ENCODE data around the gene RBM23. TPM values are rescaled to one million over a fixed set of nuclear protein-coding genes. Genes with fewer than 3 reads are reported as not detected.
"Not testable (repeated sequence)": the region's sequence is repeated elsewhere in the genome, so short reads cannot be mapped to it uniquely, and the experiment has no call there.

The RBM23 gene
- total RNA-seq, 4 donors from 2014 or later = 64.5 to 104 (median 93.0) TPM

GRCh38 chr14:22856428-22856827 lies 62.5 kb downstream of the RBM23 start:
- DNase-seq (ENCODE audit: low spot score in 2 of 2) = no peak
- WGBS = 89% methylated on average over 5 of the region's 5 CpGs
- H3K27ac ChIP-seq = no peak overlapping the region

GRCh38 chr14:22854963-22855724 lies 63.8 kb downstream of the RBM23 start:
- H3K27me3 ChIP-seq = no peaks in the 10 kb centered on the region
- 94% methylated on average over 8 of the region's 8 CpGs for WGBS
- H3K9me3 ChIP-seq = no peaks in the 10 kb centered on the region
- no peak for TF ChIP-seq POLR2A (IDR thresholded peaks at IDR 0.05)
- TF ChIP-seq CTCF (IDR thresholded peaks at IDR 0.05) = no peak
- H3K4me3 ChIP-seq = no peak overlapping the region
- no peaks in the 10 kb centered on the region for H3K36me3 ChIP-seq
- DNase-seq (ENCODE audit: low spot score in 2 of 2) = peak in 1 of 2 donors; percentile 39
- H3K27ac ChIP-seq = no peak overlapping the region
- peaks cover 31% of the 10 kb centered on the region for H3K4me1 ChIP-seq

More at GRCh38 chr14:22856428-22856827, 62.5 kb downstream of the RBM23 start:
- Histone ChIP-seq H3K4me3 (no peak overlapping the region), H3K27me3 (no peaks in the 10 kb centered on the region), H3K9me3 (no peaks in the 10 kb centered on the region), H3K36me3 (no peaks in the 10 kb centered on the region), H3K4me1 (peaks cover 18% of the 10 kb centered on the region)
- TF ChIP-seq POLR2A (IDR thresholded peaks at IDR 0.05) (no peak), EP300 (IDR thresholded peaks at IDR 0.05) (no peak), POLR2AphosphoS5 (IDR thresholded peaks at IDR 0.05) (no peak), CTCF (IDR thresholded peaks at IDR 0.05) (no peak)

- peak in 1 of 2 donors; percentile 33 for DNase-seq (ENCODE audit: low spot score in 2 of 2)
- H3K4me1 ChIP-seq = peaks cover 39% of the 10 kb centered on the region
- H3K4me3 ChIP-seq, H3K27ac ChIP-seq, H3K9me3 ChIP-seq, H3K27me3 ChIP-seq, H3K36me3 ChIP-seq: not testable (repeated sequence)
- 96% methylated on average over 11 of the region's 11 CpGs for WGBS
Observed at GRCh38 chr14:22854296-22854695, 64.7 kb downstream of the RBM23 start.

GRCh38 chr14:22852940-22853767 lies 65.8 kb downstream of the RBM23 start:
- no peaks in the 10 kb centered on the region for H3K27me3 ChIP-seq
- no peaks in the 10 kb centered on the region for H3K9me3 ChIP-seq
- peak; percentile 96 to 97 for DNase-seq (ENCODE audit: low spot score in 2 of 2)
- peak overlapping the region; percentile 20 for H3K27ac ChIP-seq
- peak overlapping the region; percentile 47 for H3K4me3 ChIP-seq
- peaks cover 51% of the 10 kb centered on the region for H3K4me1 ChIP-seq
- TF ChIP-seq POLR2AphosphoS5 (IDR thresholded peaks at IDR 0.05) = no peak
- no peak for TF ChIP-seq POLR2A (IDR thresholded peaks at IDR 0.05)
- TF ChIP-seq EP300 (IDR thresholded peaks at IDR 0.05) = no peak
- peak; percentile 90 to 93 for TF ChIP-seq CTCF (IDR thresholded peaks at IDR 0.05)
- WGBS = under 1% methylated on average over 20 of the region's 20 CpGs
- no peaks in the 10 kb centered on the region for H3K36me3 ChIP-seq

- Histone ChIP-seq H3K27ac (no peak overlapping the region), H3K9me3 (no peaks in the 10 kb centered on the region), H3K36me3 (no peaks in the 10 kb centered on the region), H3K4me3 (peak overlapping the region; percentile 47), H3K27me3 (no peaks in the 10 kb centered on the region), H3K4me1 (peaks cover 56% of the 10 kb centered on the region)
- DNase-seq (ENCODE audit: low spot score in 2 of 2) = no peak
- TF ChIP-seq EP300 (IDR thresholded peaks at IDR 0.05) (no peak), CTCF (IDR thresholded peaks at IDR 0.05) (no peak), POLR2AphosphoS5 (IDR thresholded peaks at IDR 0.05) (no peak)
- WGBS = 58% methylated on average over 2 of the region's 2 CpGs
Observed at GRCh38 chr14:22852599-22852939, 66.4 kb downstream of the RBM23 start.

GRCh38 chr14:22852178-22852577 lies 66.8 kb downstream of the RBM23 start:
- WGBS = 73% methylated on average over 12 of the region's 12 CpGs
- H3K36me3 ChIP-seq, H3K27me3 ChIP-seq, H3K4me3 ChIP-seq, H3K9me3 ChIP-seq, H3K27ac ChIP-seq: not testable (repeated sequence)
- peak in 1 of 2 donors; percentile 19 for DNase-seq (ENCODE audit: low spot score in 2 of 2)
- H3K4me1 ChIP-seq = peaks cover 60% of the 10 kb centered on the region
